Cortex of kidney (tissue), 1 donor: ENCODE results near the gene SAMD4A.
"Not testable (repeated sequence)": the region's sequence is repeated elsewhere in the genome, so short reads cannot be mapped to it uniquely, and the experiment has no call there.

Experiments
- DNase-seq: peaks from one replicate; lab custom pipeline; 2025; lab: John Stamatoyannopoulos, UW

SAMD4A gene

GRCh38 chr14:54597795-54598443 lies 31.0 kb downstream of the SAMD4A start:
- no peak for DNase-seq

- DNase-seq = no peak
Observed at GRCh38 chr14:54599966-54600716, 33.2 kb downstream of the SAMD4A start.

GRCh38 chr14:54600717-54601109 lies 33.8 kb downstream of the SAMD4A start:
- DNase-seq = no peak

GRCh38 chr14:54603362-54603761 lies 36.4 kb downstream of the SAMD4A start:
- DNase-seq = no peak

- no peak for DNase-seq
Observed at GRCh38 chr14:54606178-54606577, 39.2 kb downstream of the SAMD4A start.

GRCh38 chr14:54606631-54607133 lies 39.8 kb downstream of the SAMD4A start:
- DNase-seq = no peak

- DNase-seq = no peak
Observed at GRCh38 chr14:54609576-54609975, 42.6 kb downstream of the SAMD4A start.

- DNase-seq = no peak
Observed at GRCh38 chr14:54610051-54610977, 43.4 kb downstream of the SAMD4A start.

- no peak for DNase-seq
Observed at GRCh38 chr14:54614296-54614695, 47.4 kb downstream of the SAMD4A start.

GRCh38 chr14:54617467-54617866 lies 50.5 kb downstream of the SAMD4A start:
- DNase-seq = no peak

- DNase-seq = no peak
Observed at GRCh38 chr14:54621686-54622085, 54.8 kb downstream of the SAMD4A start.

- no peak for DNase-seq
Observed at GRCh38 chr14:54622192-54622958, 55.4 kb downstream of the SAMD4A start.

- DNase-seq = no peak
Observed at GRCh38 chr14:54623279-54624004, 56.5 kb downstream of the SAMD4A start.

GRCh38 chr14:54624005-54624358 lies 57.1 kb downstream of the SAMD4A start:
- DNase-seq = not testable (repeated sequence)

GRCh38 chr14:54625112-54625511 lies 58.2 kb downstream of the SAMD4A start:
- DNase-seq = no peak

GRCh38 chr14:54627219-54627539 lies 60.3 kb downstream of the SAMD4A start:
- no peak for DNase-seq

- no peak for DNase-seq
Observed at GRCh38 chr14:54627540-54628363, 60.8 kb downstream of the SAMD4A start.

GRCh38 chr14:54629183-54629582 lies 62.3 kb downstream of the SAMD4A start:
- DNase-seq = no peak

- no peak for DNase-seq
Observed at GRCh38 chr14:54629635-54630360, 62.9 kb downstream of the SAMD4A start.

- no peak for DNase-seq
Observed at GRCh38 chr14:54631016-54631415, 64.1 kb downstream of the SAMD4A start.
